GM18868 (cell line): ENCODE results near the gene DNAH6.

ENCODE experiments used
- ATAC-seq: cut with Tn5 transposase; IDR thresholded peaks from one replicate; pipeline ENCODE4 v1.9.1; 2021; ENCODE audit warnings: mild to moderate bottlenecking, moderate library complexity; ENCODE audit not compliant: unreplicated experiment

The DNAH6 gene

DNA sequence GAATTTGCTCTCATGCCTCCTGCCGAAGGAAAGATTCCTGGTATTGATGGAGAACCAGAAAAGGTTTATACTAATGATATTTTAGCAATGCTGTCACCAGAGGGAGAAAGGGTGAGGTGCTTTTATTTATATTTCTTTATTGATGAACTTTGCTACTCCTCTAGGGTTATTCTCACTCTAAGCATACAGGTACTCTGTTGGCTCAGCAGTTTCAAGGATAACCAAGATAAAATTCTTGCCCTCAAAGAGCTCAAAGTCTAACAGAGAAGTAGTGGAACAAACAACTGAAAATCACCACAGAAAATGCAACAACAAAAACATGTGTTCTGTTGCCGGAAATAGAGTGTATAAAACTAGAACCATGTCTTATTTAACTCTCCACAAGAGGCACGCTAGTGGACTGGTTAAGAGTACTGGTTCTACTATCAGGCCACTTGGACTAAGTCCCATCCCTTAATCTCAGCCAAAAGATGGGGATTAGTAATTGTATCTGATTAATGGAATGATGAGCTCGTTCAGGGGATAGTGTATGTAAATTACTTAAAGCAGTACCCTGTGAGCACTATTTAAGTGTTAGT, 103.6 kb downstream of the DNAH6 start:
- ATAC-seq = no peak

DNA sequence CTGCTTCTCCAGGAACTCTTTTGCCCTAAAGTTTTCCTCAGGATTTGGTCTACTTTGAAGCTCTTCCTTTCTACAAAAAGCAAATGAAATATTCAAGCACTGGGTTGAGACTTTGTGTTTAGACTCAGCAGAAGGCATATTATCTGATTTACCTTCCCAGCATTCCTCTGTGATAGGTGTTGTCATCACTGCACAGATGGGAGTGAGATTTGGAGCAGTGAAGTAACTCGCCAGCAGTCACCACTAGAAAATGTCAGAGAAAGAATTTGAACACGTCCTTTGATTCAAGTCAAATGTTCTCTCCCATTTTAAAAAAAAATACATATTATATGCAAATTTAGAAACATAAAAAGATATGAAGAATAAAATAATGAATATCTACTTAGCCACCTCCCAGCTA, 112.2 kb downstream of the DNAH6 start:
- ATAC-seq = no peak

DNA sequence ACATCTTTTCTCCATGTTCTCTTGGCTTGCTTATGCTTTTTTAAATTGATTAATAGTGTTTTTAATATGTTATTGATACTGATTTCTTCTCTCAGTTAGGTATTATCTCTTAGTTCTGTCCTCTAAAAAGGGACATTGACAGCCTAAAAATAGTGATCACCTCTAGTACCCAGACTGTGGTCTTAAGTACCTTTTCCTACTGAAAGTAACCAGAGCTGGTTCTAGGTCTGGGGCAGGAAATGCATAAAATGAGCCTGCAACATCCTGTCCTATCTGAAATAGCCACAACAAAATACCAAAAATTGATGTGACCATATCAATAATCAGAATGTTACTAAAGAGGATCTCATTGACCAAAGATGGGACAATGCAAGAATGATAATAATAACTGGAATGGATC, 113.3 kb downstream of the DNAH6 start:
- ATAC-seq = no peak

DNA sequence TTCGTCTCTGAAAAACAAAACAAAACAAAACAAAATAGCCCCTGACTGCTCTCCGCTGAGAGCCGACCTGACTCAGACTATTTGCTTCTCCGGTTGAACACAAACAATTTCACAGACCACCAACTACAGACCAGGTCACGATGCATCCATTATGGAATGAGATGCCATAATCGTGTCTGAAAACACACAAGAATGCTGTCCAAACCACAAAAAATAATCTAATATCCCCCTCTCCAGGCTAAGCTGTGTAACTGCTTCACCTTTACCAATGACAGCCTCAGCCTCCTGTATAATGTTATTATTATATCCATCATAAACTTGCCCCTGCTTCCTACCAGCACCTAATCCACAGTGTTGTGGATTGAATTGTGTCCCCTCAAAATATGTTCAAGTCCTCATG, 114.7 kb downstream of the DNAH6 start:
- ATAC-seq = peak; percentile 78

DNA sequence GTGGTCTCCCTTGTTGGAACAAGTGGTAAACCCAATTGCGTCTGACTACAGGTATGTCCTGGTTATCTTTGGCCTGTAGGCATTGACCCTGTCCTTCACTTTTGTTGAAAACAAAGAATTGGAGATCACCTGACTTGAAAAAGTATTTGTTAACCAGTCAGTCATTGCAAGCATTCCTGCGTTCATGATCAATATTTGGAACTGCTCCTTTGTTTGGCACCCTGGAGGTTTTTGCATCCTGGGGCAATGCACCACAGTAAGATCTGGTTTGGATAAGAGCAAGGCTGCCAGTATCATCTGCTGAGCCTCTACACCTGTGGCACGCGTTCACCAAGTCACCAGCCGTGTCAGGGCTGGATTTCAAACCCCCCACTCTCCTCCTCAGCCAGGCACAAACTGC, 115.7 kb downstream of the DNAH6 start:
- no peak for ATAC-seq

DNA sequence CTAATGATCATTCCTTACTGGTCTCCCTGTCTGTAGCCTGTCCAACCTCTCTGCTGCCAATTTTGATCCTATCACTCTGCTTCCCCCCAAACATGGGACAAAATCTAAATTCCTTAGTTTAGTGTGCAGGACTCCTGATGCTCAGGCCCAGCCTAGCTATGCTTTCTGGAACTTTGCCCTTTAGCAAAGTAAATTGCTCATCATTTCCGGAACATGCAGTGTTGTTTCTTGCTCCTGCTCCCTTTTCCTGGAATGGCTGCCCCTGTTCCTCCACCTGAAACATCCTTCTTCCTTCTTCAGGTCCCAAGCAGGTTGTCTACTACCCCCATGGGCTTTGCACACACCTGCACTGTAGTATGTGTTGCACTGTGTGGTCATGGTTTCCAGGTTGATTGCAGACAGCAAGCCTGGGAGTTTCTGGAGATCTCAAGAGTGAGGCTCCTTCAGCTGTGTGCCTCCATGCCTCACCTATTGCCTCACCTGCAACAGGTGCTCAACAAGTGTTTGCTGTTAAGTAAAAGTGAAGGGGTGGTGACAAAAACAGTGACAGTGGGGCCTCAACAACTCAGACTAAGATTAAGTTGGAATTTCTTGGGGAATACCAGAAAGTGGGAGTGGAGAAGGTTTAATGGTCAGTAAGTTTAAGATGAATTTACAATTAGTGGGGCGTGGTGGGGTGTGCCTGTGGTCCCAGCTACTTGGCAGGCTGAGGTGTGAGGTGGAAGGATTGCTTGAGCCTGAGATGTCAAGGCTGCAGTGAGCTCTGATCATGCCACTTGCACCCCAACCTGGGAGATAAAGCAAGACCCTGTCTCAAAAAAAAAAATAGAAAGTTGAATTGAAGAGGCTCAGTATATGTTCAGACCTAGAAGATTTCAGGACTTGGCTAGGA, 120.0 kb downstream of the DNAH6 start:
- ATAC-seq = no peak

DNA sequence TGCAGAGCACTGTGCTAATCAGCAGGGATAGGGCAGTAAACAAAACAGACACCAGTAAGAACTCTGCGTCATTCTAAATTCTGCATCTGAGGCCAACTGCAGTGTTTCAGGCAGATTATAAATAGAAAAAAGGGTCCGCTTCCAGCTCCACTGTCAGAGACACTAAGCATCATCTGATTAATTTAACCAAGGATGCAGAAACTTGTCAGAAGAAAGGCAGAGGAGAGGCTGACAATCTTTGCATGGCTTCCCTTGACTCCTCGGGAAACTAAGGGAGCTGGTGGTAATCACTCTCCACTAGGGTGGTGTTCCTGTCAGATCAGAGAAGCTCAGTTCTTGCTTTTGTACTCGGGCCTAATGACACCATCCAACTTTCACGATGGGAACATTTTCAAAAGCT, 123.5 kb downstream of the DNAH6 start:
- ATAC-seq = no peak

DNA sequence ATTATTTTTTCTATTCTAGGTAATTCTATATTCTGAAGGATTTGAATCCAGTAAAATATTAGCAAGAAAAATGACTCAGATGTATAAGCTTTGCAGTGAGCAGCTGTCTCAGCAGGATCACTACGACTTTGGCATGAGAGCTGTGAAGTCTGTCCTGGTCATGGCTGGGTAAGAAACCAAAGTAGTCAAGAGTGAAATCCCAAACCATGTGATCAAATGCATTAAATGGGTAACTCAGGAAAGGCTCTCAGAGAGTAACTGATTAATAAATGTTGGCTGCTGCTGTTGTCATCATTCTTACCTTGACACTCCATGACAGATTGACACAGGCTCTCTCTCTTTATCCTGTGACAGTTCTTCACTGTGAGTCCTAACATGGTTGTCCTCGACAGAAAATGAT, 124.1 kb downstream of the DNAH6 start:
- no peak for ATAC-seq

DNA sequence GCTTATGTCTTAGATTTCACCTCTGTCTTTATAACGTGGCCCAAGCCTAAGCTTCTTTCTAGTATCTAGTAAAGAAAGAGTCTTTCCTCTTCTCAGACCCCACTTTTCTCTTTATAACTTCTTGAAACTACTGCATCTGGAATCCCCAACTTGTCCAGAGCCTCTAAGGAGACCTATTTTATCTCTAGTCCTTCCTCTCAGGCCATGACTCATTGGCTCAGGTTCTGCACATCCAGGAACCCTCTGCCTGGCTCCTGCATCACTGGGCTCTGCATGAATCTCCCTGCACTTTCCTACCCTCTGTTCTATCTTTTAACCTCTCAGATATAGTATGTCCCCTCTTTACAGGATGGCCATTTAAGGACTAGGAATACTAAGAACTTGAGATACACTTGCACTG, 124.7 kb downstream of the DNAH6 start:
- ATAC-seq = no peak

DNA sequence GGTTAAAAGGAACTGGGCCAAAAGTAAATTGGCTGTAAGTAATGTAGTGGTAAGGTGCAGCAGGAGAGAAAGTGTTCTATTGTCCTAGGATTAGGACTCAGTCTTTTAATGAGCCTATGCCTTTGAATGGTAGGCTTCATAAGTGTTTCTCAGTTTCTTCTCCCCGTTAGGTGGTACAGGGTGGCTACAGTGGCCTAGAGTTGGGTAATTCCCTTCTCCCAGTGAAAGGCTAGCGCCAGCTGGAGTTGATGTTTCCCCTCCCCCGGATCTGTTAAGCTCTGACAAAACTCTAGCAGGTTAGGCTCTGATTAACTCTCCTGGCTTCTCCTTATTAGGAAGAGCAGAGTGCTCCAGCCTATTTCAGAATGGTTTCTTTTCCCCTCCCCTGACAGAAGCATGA, 127.7 kb downstream of the DNAH6 start:
- ATAC-seq = no peak

DNA sequence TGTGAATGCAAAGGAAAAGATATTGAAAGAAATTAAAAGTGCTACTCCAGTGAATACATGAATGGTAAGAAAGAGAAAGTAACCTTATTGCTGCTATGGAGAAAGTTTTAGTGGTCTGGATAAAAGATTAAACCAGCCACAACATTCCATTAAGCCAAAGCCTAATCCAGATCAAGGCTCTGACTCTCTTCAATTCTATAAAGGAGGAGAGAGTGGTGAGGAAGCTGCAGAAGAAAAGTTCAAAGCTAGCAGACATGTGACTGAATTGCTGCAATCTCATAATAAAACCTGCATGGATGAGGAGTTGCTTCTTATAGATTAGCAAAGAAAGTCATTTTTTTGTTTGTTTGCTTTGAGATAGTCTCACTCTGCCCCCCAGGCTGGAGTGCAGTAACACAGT, 130.2 kb downstream of the DNAH6 start:
- no peak for ATAC-seq

DNA sequence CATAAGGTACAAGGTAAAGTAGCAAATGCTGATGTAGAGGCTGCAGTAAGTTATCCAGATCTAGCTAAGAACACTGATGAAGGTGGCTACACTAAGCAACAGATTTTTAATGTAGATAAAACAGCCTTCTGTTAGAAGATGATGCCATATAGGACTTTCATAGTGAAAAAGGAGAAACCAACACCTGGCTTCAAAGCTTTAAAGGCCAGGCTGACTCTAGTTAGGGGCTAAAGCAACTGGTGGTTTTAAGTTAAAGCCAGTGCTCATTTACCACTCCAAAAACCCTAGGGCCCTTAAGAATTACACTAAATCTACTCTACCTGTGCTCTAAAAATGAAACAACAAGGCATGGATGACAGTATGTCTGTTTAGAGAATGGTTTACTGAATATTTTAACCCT, 131.0 kb downstream of the DNAH6 start:
- no peak for ATAC-seq

DNA sequence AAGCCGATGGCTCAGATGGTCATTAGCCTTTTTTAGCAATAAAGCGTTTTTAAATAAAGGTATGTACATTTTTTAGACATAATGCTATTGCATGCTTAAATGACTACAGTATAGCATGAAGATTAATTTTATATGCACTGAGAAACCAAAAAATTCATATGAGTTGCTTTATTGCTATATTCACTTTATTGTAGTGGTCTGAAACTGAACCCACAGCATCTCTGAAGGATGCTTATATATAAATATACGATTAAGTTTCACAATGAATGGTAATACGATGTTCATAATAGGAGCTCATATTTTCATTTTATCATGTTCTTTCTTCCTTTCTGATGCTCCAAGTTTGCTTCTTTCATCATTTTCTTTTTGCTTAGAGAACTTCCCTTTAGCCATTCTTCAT, 132.8 kb downstream of the DNAH6 start:
- no peak for ATAC-seq

DNA sequence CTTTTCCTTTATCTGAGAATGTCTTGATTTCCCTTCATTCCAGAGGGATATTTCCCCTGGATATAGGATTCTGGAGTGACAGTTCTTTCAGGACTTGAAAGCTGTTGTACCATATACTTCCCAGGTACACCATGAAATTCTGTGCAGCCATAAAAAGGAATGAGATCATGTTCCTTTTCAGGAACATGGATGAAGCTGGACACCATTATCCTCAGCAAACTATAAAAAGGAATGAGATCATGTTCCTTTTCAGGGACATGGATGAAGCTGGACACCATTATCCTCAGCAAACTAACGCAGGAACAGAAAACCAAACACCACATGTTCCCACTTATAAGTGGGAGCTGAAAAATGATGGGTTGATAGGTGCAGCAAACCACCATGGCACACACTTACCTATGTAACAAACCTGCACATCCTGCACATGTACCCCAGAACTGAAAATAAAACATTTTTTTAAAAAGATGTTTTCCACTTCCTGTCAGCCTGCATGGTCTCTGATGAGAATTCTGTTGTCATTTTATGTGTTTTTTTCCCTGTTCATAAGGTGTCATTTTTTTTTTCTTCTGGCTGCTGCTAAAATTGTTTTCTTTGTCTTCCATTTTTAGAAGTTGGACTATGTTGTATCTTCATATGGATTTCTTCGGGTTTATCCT, 133.3 kb downstream of the DNAH6 start:
- no peak for ATAC-seq

DNA sequence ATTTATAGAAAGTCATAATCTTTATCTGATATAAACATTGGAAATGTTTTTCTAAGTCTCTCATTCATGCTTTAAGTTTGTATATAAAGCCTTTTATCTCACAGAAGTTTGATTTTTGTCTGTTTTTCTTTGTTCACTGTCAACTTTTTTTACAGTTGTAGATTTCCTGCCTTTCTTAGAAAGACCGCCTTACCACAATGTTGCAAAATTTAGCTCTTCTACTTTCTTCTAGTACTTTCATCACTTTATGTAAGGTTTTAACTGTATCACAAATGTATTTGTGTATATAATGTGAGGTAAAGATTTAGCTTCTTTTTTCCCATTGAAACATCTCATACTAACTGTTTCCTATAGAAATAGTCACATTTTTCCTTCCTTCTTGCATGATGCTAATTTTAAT, 136.1 kb downstream of the DNAH6 start:
- no peak for ATAC-seq

DNA sequence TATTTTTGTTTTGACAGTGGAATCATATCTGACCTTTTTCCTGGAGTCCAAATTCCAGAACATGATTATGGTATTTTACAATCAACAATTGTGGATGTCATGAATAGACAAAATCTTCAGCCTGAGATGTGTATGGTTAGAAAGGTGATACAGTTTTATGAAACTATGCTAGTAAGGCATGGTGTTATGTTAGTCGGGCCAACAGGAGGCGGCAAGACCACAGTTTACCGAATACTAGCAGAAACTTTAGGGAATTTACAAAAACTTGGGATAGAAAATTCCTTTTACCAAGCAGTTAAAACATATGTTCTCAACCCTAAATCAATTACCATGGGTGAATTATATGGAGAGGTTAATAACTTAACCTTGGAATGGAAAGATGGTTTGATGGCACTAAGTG, 137.0 kb downstream of the DNAH6 start:
- no peak for ATAC-seq

DNA sequence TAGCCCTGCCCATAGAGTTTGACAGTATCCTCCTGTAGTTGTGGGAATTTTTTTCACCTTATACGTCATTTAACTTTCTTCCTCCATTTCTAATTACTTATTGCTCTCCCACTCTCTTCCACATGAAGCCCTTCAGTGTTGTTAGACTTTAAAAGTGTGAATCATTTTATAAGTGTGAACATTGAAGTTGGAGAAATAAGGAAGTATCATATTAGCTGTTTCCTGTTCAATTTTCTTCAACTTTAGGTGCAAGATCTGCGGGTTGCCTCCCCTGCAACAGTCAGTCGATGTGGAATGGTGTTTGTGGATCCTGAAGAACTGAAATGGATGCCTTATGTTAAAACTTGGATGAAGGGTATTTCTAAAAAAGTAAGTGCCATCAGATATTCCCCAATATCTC, 138.1 kb downstream of the DNAH6 start:
- ATAC-seq = no peak

DNA sequence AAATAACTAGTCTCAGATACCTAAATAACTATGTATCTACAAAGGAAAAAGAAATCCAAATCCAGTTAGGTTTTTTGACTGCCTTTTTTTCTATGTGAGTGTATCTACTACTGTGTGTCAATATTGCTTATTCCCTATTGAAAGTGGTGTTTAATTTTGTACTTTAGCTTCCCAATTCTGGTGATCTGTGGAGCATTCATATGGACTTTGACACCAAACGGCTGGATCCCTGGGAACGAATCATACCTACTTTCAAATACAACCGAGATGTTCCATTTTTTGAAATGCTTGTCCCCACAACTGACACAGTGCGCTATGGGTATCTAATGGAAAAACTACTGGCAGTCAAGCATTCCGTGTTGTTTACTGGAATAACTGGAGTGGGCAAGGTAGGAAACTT, 152.8 kb downstream of the DNAH6 start:
- no peak for ATAC-seq

DNA sequence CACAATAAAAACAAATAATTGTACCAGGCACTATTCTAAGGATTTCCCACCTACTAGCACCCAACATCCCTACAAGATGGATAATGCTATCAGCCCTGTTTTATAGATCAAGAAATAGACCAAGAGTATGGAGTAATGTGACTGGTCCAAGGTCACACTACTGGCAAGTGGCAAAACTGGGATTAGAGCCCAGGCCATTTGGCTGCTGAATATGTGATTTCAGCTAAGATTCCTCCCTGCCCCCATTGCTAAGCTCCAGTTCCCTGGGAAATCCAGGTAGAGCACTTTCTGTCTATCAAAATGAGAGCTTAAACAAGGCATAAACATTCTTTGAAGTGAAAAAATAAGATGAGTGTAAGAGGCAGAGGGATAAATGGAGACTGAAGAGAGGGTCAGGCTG, 157.8 kb downstream of the DNAH6 start:
- no peak for ATAC-seq

DNA sequence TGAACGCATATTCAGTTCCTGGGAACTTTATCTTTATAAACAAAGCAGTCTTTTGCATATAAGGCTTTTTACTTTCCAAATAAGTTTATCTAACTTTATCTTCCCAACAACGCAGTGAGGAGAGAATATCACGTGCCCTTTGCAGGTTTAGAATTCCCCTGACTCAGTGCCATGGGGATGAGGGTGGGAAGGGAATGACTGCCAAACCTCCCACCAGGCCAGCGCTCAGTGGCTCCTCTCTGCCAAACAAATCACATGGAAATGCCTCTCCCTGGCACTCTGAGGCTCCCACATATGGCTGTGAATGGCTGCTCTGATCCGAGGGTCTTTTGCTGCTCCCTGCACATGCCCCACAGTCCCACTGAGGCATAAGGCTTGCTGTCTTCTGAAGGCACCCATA, 158.3 kb downstream of the DNAH6 start:
- no peak for ATAC-seq

DNA sequence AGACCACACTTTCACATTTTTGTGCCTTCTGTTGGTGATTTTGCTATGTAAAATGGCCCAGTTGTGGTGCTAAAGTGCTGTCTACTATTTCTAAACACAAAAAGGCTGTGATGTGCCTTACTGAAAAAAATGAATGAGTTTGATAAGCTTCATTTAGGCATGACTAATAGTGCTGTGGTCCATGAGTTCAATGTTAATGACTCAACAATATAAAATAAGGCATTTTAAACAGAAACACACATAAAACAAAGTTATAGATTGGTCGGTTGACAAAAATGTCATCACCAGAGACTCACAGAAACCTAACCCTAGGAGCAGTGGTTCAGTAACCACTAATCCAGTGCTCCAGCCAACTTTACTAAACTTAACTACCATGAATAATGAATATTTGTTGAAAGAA, 160.0 kb downstream of the DNAH6 start:
- no peak for ATAC-seq

DNA sequence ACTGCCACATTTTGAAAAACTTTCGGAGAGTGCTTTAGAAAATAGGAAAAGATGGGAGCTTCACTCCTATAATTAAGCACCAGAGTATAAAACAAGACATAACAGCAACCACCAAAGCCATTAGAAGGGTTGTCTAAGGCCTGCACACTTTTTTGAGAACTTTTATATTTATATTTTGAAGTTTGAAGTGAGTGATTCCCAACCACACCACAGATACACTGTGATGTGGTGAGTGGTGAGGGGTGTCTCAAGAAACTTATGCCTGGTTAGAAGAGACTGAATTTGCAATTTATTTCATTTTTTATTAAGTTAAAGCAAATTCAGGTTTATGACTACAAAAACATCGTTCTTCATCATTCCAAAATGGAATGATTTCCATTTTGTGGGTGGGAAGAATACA, 161.9 kb downstream of the DNAH6 start:
- ATAC-seq = no peak
